Measurements from ENCODE around the gene CBL. TPM values are rescaled to one million over a fixed set of nuclear protein-coding genes. Genes with fewer than 3 reads are reported as not detected.

Gene CBL
- total and polyA plus RNA-seq, 2 experiments from 2014 or later, result 31.6 to 67.6 TPM

GRCh38 chr11:119194811-119195440 lies 11.2 kb upstream of the CBL start:
- TF ChIP-seq, protein P1, sequence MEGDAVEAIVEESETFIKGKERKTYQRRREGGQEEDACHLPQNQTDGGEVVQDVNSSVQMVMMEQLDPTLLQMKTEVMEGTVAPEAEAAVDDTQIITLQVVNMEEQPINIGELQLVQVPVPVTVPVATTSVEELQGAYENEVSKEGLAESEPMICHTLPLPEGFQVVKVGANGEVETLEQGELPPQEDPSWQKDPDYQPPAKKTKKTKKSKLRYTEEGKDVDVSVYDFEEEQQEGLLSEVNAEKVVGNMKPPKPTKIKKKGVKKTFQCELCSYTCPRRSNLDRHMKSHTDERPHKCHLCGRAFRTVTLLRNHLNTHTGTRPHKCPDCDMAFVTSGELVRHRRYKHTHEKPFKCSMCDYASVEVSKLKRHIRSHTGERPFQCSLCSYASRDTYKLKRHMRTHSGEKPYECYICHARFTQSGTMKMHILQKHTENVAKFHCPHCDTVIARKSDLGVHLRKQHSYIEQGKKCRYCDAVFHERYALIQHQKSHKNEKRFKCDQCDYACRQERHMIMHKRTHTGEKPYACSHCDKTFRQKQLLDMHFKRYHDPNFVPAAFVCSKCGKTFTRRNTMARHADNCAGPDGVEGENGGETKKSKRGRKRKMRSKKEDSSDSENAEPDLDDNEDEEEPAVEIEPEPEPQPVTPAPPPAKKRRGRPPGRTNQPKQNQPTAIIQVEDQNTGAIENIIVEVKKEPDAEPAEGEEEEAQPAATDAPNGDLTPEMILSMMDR (conservative IDR thresholded peaks at IDR 0.05; ENCODE audit: low read depth in 2 of 2), result no peak
- H3K27ac Mint-ChIP-seq, result no peak overlapping the region
- Histone ChIP-seq H3F3A (replicated peaks; ENCODE audit: low read depth) (no peaks in the 10 kb centered on the region), H3K4me1 (ENCODE audit: insufficient read depth) (peaks cover 3% of the 10 kb centered on the region; the same call in 1 of the 2 replicates), H3K79me2 (replicated peaks; ENCODE audit: insufficient read depth) (no peaks in the 10 kb centered on the region), H3K4me3 (peak overlapping the region; percentile 25; the same call in 1 of the 2 replicates), H3K9me2 (ENCODE audit: insufficient read depth) (no peaks in the 10 kb centered on the region), H4K20me1 (replicated peaks; ENCODE audit: insufficient read depth) (no peaks in the 10 kb centered on the region), H3K4me2 (no peak overlapping the region; the same call in 1 of the 2 replicates), H3K36me3 (ENCODE audit: insufficient read depth) (no peaks in the 10 kb centered on the region), H2AFZ (peak overlapping the region; percentile 86; the same call in 1 of the 2 replicates), H3K27ac (ENCODE audit: low read depth) (no peak overlapping the region), H3K27me3 (ENCODE audit: insufficient read depth) (no peaks in the 10 kb centered on the region)
- DNase-seq (ENCODE audit: low spot score) (no peak), ATAC-seq (no peak)
- H3K27me3 Mint-ChIP-seq (ENCODE audit: insufficient read depth, low read depth, poor library complexity), result peaks cover 5% of the 10 kb centered on the region
- H3K4me3 Mint-ChIP-seq, result peak overlapping the region; percentile 14; the same call in 2 of the 3 replicates
- no peaks in the 10 kb centered on the region for H3K9me3 Mint-ChIP-seq
- no peaks in the 10 kb centered on the region for H3K36me3 Mint-ChIP-seq (ENCODE audit: low read depth)
- H3K4me1 Mint-ChIP-seq, result peaks cover 21% of the 10 kb centered on the region

- Mint-ChIP-seq H3K4me1 (peaks cover 21% of the 10 kb centered on the region), H3K27me3 (ENCODE audit: insufficient read depth, low read depth, poor library complexity) (peaks cover 5% of the 10 kb centered on the region), H3K27ac (no peak overlapping the region), H3K4me3 (peak overlapping the region; percentile 14), H3K9me3 (no peaks in the 10 kb centered on the region), H3K36me3 (ENCODE audit: low read depth) (no peaks in the 10 kb centered on the region)
- Histone ChIP-seq H4K20me1 (replicated peaks; ENCODE audit: insufficient read depth) (no peaks in the 10 kb centered on the region), H3K9me2 (ENCODE audit: insufficient read depth) (no peaks in the 10 kb centered on the region), H2AFZ (0 out of 2 replicates have a peak overlapping the region, but pooled peaks have one; percentile 86), H3K27me3 (ENCODE audit: insufficient read depth) (no peaks in the 10 kb centered on the region), H3K36me3 (ENCODE audit: insufficient read depth) (no peaks in the 10 kb centered on the region), H3K4me3 (peak overlapping the region; percentile 25; the same call in 1 of the 2 replicates), H3F3A (replicated peaks; ENCODE audit: low read depth) (no peaks in the 10 kb centered on the region), H3K4me1 (ENCODE audit: insufficient read depth) (peaks cover 3% of the 10 kb centered on the region; the same call in 1 of the 2 replicates), H3K79me2 (replicated peaks; ENCODE audit: insufficient read depth) (no peaks in the 10 kb centered on the region), H3K27ac (ENCODE audit: low read depth) (no peak overlapping the region), H3K4me2 (peak overlapping the region; percentile 63; the same call in 1 of the 2 replicates)
- DNase-seq (ENCODE audit: low spot score) (peak; percentile 96), ATAC-seq (peak; percentile 97)
- TF ChIP-seq CREB1 (CRISPR knock-in tag; IDR thresholded peaks at IDR 0.05; ENCODE audit: low read depth) (0 out of 2 replicates have a peak, but pooled peaks have one; percentile 25), ZNF114 (CRISPR knock-in tag; IDR thresholded peaks at IDR 0.05) (no peak)
Measured at GRCh38 chr11:119195680-119196079, 10.5 kb upstream of the CBL start.

DNA sequence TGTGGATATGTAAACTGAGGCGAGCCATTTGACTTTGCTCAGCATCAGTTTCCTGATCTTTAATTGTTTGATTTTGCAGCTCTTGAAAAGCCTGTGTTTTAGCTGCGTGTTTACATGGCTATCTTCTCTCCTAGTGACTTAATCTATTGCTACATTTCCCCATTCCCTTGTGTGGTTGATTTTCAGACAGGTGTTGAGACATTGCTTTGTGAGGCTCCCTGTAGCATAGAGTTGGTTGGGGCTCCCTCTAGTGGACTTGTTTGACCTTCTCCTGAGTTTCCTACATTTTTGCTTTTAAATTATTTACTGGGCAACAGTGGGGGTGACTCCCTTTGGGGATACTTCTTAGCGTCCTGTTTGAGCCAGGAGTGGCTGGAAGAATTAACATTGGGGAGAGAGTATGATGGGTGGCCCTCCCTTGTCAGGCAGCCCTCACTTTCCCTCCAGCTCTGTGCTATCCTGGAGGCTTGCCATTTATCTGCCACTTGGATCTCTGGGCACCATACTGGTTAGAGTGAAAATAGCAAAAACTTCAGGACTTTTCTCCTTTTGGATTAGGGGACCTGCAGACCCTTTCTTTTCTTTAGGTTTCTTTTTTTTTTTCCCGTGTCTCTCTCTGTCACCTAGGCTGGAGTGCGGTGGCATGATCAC lies 9.2 kb upstream of the CBL start:
- H3K4me3 ChIP-seq, result no peak overlapping the region
- no peak overlapping the region for H3K27ac Mint-ChIP-seq
- no peaks in the 10 kb centered on the region for H3K36me3 ChIP-seq (ENCODE audit: insufficient read depth)
- no peaks in the 10 kb centered on the region for H3K27me3 ChIP-seq (ENCODE audit: insufficient read depth)
- H2AFZ ChIP-seq, result peak overlapping the region; percentile 14; the same call in 1 of the 2 replicates
- H3K4me1 Mint-ChIP-seq, result peaks cover 21% of the 10 kb centered on the region
- no peaks in the 10 kb centered on the region for H4K20me1 ChIP-seq (replicated peaks; ENCODE audit: insufficient read depth)
- no peaks in the 10 kb centered on the region for H3F3A ChIP-seq (replicated peaks; ENCODE audit: low read depth)
- peaks cover 3% of the 10 kb centered on the region; the same call in 1 of the 2 replicates for H3K4me1 ChIP-seq (ENCODE audit: insufficient read depth)
- peak; percentile 96 for DNase-seq (ENCODE audit: low spot score)
- H3K27ac ChIP-seq (ENCODE audit: low read depth), result no peak overlapping the region
- H3K4me3 Mint-ChIP-seq, result no peak overlapping the region
- H3K36me3 Mint-ChIP-seq (ENCODE audit: low read depth), result no peaks in the 10 kb centered on the region
- no peak overlapping the region for H3K4me2 ChIP-seq
- peak; percentile 78 for ATAC-seq
- H3K27me3 Mint-ChIP-seq (ENCODE audit: insufficient read depth, low read depth, poor library complexity), result peaks cover 5% of the 10 kb centered on the region
- no peaks in the 10 kb centered on the region for H3K9me2 ChIP-seq (ENCODE audit: insufficient read depth)
- H3K79me2 ChIP-seq (replicated peaks; ENCODE audit: insufficient read depth), result no peaks in the 10 kb centered on the region
- TF ChIP-seq ETS1 (IDR thresholded peaks at IDR 0.05), result no peak
- TF ChIP-seq, protein P1 (conservative IDR thresholded peaks at IDR 0.05; ENCODE audit: low read depth in 2 of 2), result peak; percentile 91 to 94
- no peaks in the 10 kb centered on the region for H3K9me3 Mint-ChIP-seq

Measured in GM23338 (cell line).